IPS-18a (cell line): ENCODE measurements around the gene FOXO3.

ENCODE experiments used
- H3K27ac ChIP-seq: one replicate; pipeline ENCODE4 v1.5.1; 2013; ENCODE audit warnings: low read length
- H3K27me3 ChIP-seq: one replicate; pipeline ENCODE4 v1.6.1; 2013; ENCODE audit warnings: mild to moderate bottlenecking, low read length; ENCODE audit not compliant: control insufficient read depth, insufficient read depth
- H3K36me3 ChIP-seq: one replicate; pipeline ENCODE4 v1.6.1; 2013; ENCODE audit warnings: low read depth, low read length; ENCODE audit not compliant: control insufficient read depth
- H3K4me1 ChIP-seq: one replicate; pipeline ENCODE4 v1.6.1; 2013; ENCODE audit warnings: low read depth, low read length; ENCODE audit not compliant: control insufficient read depth
- H3K4me3 ChIP-seq: one replicate; pipeline ENCODE4 v1.5.1; 2013; ENCODE audit warnings: low read length
- H3K9ac ChIP-seq: one replicate; pipeline ENCODE4 v1.6.1; 2013; ENCODE audit warnings: mild to moderate bottlenecking, low read length, moderate library complexity
- H3K9me3 ChIP-seq: one replicate; pipeline ENCODE4 v1.6.1; 2013; ENCODE audit warnings: low read depth, low read length; ENCODE audit not compliant: control insufficient read depth

Gene FOXO3

GRCh38 chr6:108541843-108542759, 18.6 kb upstream of the FOXO3 start:
- Histone ChIP-seq H3K36me3 (no peaks in the 10 kb centered on the region), H3K27me3 (no peaks in the 10 kb centered on the region), H3K4me1 (peaks cover 5% of the 10 kb centered on the region), H3K9me3 (no peaks in the 10 kb centered on the region), H3K27ac (no peak overlapping the region), H3K9ac (no peak overlapping the region), H3K4me3 (no peak overlapping the region)

GRCh38 chr6:108543175-108543940, 17.4 kb upstream of the FOXO3 start:
- H3K27ac ChIP-seq = no peak overlapping the region
- H3K4me3 ChIP-seq = no peak overlapping the region
- no peak overlapping the region for H3K9ac ChIP-seq
- H3K27me3 ChIP-seq = no peaks in the 10 kb centered on the region
- no peaks in the 10 kb centered on the region for H3K9me3 ChIP-seq
- H3K36me3 ChIP-seq = no peaks in the 10 kb centered on the region
- peaks cover 5% of the 10 kb centered on the region for H3K4me1 ChIP-seq

GRCh38 chr6:108544606-108545005, 16.1 kb upstream of the FOXO3 start:
- Histone ChIP-seq H3K27me3 (no peaks in the 10 kb centered on the region), H3K27ac (no peak overlapping the region), H3K9ac (no peak overlapping the region), H3K4me1 (peaks cover 5% of the 10 kb centered on the region), H3K36me3 (no peaks in the 10 kb centered on the region), H3K4me3 (no peak overlapping the region), H3K9me3 (no peaks in the 10 kb centered on the region)

GRCh38 chr6:108546079-108547049, 14.4 kb upstream of the FOXO3 start:
- Histone ChIP-seq H3K27ac (no peak overlapping the region), H3K9me3 (no peaks in the 10 kb centered on the region), H3K4me3 (no peak overlapping the region), H3K27me3 (no peaks in the 10 kb centered on the region), H3K36me3 (no peaks in the 10 kb centered on the region), H3K4me1 (peaks cover 5% of the 10 kb centered on the region), H3K9ac (no peak overlapping the region)

- H3K9me3 ChIP-seq = no peaks in the 10 kb centered on the region
- no peak overlapping the region for H3K27ac ChIP-seq
- no peaks in the 10 kb centered on the region for H3K27me3 ChIP-seq
- no peak overlapping the region for H3K9ac ChIP-seq
- no peaks in the 10 kb centered on the region for H3K36me3 ChIP-seq
- H3K4me3 ChIP-seq = no peak overlapping the region
- H3K4me1 ChIP-seq = peaks cover 5% of the 10 kb centered on the region
Observed at GRCh38 chr6:108549241-108549640, 11.5 kb upstream of the FOXO3 start.

- Histone ChIP-seq H3K27ac (no peak overlapping the region), H3K27me3 (no peaks in the 10 kb centered on the region), H3K4me1 (peaks cover 2% of the 10 kb centered on the region), H3K36me3 (no peaks in the 10 kb centered on the region), H3K9me3 (no peaks in the 10 kb centered on the region), H3K4me3 (no peak overlapping the region), H3K9ac (no peak overlapping the region)
Observed at GRCh38 chr6:108549741-108550140, 11.0 kb upstream of the FOXO3 start.

GRCh38 chr6:108550256-108550655, 10.5 kb upstream of the FOXO3 start:
- Histone ChIP-seq H3K4me3 (no peak overlapping the region), H3K9ac (no peak overlapping the region)

GRCh38 chr6:108555399-108556052, 5.2 kb upstream of the FOXO3 start:
- H3K9ac ChIP-seq = no peak overlapping the region

More at GRCh38 chr6:108550256-108550655, 10.5 kb upstream of the FOXO3 start:
- Histone ChIP-seq H3K27ac (no peak overlapping the region), H3K27me3 (peaks cover 4% of the 10 kb centered on the region), H3K36me3 (no peaks in the 10 kb centered on the region), H3K9me3 (no peaks in the 10 kb centered on the region), H3K4me1 (no peaks in the 10 kb centered on the region)

GRCh38 chr6:108556250-108556649, 4.5 kb upstream of the FOXO3 start:
- Histone ChIP-seq H3K4me1 (peaks cover 7% of the 10 kb centered on the region), H3K9ac (no peak overlapping the region), H3K4me3 (no peak overlapping the region), H3K9me3 (no peaks in the 10 kb centered on the region), H3K27me3 (peaks cover 25% of the 10 kb centered on the region), H3K27ac (no peak overlapping the region), H3K36me3 (no peaks in the 10 kb centered on the region)

More at GRCh38 chr6:108555399-108556052, 5.2 kb upstream of the FOXO3 start:
- no peaks in the 10 kb centered on the region for H3K36me3 ChIP-seq
- no peak overlapping the region for H3K27ac ChIP-seq
- peaks cover 7% of the 10 kb centered on the region for H3K4me1 ChIP-seq
- H3K9me3 ChIP-seq = no peaks in the 10 kb centered on the region
- H3K4me3 ChIP-seq = no peak overlapping the region
- H3K27me3 ChIP-seq = peaks cover 25% of the 10 kb centered on the region

GRCh38 chr6:108556866-108557493, 3.7 kb upstream of the FOXO3 start:
- Histone ChIP-seq H3K27ac (no peak overlapping the region), H3K4me3 (peak overlapping the region; percentile 69), H3K4me1 (peaks cover 8% of the 10 kb centered on the region), H3K9me3 (no peaks in the 10 kb centered on the region), H3K27me3 (peaks cover 32% of the 10 kb centered on the region), H3K36me3 (no peaks in the 10 kb centered on the region), H3K9ac (peak overlapping the region; percentile 66)
